Measurements from ENCODE around the gene ADAT3.

The ADAT3 gene

GRCh38 chr19:1942934-1943555 lies 37.8 kb downstream of the ADAT3 start:
- TF ChIP-seq, protein P1, sequence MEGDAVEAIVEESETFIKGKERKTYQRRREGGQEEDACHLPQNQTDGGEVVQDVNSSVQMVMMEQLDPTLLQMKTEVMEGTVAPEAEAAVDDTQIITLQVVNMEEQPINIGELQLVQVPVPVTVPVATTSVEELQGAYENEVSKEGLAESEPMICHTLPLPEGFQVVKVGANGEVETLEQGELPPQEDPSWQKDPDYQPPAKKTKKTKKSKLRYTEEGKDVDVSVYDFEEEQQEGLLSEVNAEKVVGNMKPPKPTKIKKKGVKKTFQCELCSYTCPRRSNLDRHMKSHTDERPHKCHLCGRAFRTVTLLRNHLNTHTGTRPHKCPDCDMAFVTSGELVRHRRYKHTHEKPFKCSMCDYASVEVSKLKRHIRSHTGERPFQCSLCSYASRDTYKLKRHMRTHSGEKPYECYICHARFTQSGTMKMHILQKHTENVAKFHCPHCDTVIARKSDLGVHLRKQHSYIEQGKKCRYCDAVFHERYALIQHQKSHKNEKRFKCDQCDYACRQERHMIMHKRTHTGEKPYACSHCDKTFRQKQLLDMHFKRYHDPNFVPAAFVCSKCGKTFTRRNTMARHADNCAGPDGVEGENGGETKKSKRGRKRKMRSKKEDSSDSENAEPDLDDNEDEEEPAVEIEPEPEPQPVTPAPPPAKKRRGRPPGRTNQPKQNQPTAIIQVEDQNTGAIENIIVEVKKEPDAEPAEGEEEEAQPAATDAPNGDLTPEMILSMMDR (IDR thresholded peaks at IDR 0.05; ENCODE audit: borderline replicate concordance, control extremely low read depth, extremely low read depth, insufficient read depth, missing control alignments), result no peak
- DNase-seq (ENCODE audit: low spot score), result no peak
- in situ Hi-C loops (cut with MboI; ENCODE audit: low sequenced_read_pairs, unreplicated experiment), result no loop called here

DNA sequence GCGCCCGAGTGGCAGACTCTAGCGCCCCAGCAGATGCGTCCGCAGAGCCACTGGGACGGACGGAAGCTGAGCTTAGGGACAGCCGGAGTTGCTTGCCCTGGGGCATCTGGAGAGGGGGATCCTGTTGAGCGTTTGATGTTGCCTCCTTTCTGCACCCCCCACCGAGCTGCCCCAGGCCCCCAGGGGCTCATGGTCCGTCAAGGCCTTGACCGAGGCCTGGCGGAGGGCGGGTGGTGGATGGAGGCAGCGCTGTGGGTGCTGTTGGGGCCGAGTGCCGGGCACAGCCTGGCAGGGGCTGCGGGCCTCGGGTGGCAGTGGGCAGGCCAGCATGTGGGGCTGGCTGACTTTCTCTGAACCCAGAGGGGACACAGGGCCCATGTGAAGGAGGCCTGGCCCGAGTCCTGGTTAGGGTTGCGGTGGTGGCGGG lies 38.5 kb downstream of the ADAT3 start:
- DNase-seq (ENCODE audit: low spot score), result no peak
- TF ChIP-seq, protein P1 (IDR thresholded peaks at IDR 0.05; ENCODE audit: borderline replicate concordance, control extremely low read depth, extremely low read depth, insufficient read depth, missing control alignments), result no peak
- in situ Hi-C loops (cut with MboI; ENCODE audit: low sequenced_read_pairs, unreplicated experiment), result no loop called here

DNA sequence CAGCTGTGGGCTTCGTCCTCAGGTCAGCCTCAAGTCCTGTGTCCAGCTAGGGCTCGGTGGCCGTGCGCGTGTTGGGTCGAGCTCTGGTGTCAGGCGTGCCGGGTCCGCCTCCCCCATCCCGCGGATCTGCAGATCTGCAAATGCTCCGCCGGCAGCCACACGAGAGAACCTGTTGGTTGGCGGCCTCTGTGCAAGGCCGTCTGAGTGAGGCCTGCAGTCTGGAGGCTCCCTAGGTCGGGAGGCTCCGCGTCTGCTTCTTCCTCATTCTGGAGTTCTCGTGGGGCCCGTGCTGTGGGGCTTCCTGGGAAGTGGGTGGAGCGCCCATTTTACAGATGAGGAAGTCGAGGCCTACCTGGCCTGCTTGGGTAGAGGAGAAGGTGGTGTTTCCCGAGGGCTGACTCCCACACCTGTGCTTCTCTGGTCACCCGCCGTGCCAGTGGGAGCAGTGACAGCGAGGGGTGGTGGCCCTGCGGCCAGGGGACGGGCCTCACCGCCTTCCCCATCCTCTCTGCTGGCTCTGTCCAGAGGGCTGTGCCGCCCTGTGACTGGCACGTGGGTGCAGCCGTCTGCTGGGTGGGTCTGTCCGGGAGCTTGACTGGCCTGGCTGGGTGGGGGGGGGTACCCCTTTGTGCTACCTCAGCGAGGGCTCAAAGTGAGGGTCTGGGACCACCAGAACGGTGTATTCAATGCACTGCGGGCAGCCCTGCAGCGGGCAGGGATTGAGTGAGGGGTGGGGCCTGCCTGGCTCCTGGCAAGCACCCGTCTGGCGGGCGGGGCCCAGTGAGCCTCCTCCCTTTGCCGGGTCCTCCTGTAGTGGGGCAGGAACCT lies 39.1 kb downstream of the ADAT3 start:
- in situ Hi-C loops (cut with MboI; ENCODE audit: low sequenced_read_pairs, unreplicated experiment), result no loop called here
- TF ChIP-seq, protein P1 (IDR thresholded peaks at IDR 0.05; ENCODE audit: borderline replicate concordance, control extremely low read depth, extremely low read depth, insufficient read depth, missing control alignments), result no peak
- DNase-seq (ENCODE audit: low spot score), result no peak

DNA sequence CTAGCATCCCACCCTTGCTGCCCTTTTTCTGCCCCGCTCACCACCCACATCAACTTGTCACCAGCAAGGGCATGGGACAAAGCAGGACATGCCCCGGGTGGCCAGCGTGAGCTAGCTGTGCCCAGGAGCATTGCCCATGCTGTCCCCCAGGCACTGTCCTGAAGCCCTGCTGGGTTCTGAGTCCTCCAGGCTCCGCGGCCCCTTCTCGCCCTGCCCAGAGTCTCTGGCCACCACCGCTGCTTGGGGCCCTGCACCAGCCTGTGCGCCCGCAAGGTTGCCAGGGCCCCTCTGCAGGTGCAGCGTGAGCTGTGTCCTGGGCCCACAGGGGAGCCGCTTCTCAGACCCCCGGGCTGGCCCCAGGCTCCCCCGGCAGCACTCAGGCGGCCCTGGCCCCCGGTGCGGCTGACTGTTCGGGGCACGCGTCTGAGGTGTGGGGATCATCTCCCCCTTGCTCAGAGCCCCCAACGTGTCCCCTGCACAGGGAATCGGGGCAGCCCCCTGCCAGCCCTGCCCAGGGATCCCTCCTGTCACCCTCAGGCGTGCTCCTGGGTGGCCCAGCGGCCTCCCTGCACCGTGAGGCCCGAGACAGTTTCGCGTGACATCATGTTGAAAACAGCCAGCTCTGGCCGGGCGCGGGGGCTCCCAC lies 39.8 kb downstream of the ADAT3 start:
- no peak for DNase-seq (ENCODE audit: low spot score)
- TF ChIP-seq, protein P1 (IDR thresholded peaks at IDR 0.05; ENCODE audit: borderline replicate concordance, control extremely low read depth, extremely low read depth, insufficient read depth, missing control alignments), result no peak
- in situ Hi-C loops (cut with MboI; ENCODE audit: low sequenced_read_pairs, unreplicated experiment), result no loop called here

GRCh38 chr19:1945899-1946298 lies 40.7 kb downstream of the ADAT3 start:
- in situ Hi-C loops (cut with MboI; ENCODE audit: low sequenced_read_pairs, unreplicated experiment), result no loop called here
- TF ChIP-seq, protein P1 (IDR thresholded peaks at IDR 0.05; ENCODE audit: borderline replicate concordance, control extremely low read depth, extremely low read depth, insufficient read depth, missing control alignments), result peak; percentile 31
- no peak for DNase-seq (ENCODE audit: low spot score)

GRCh38 chr19:1947651-1948209 lies 42.5 kb downstream of the ADAT3 start:
- DNase-seq (ENCODE audit: low spot score), result no peak
- in situ Hi-C loops (cut with MboI; ENCODE audit: low sequenced_read_pairs, unreplicated experiment), result no loop called here
- TF ChIP-seq, protein P1 (IDR thresholded peaks at IDR 0.05; ENCODE audit: borderline replicate concordance, control extremely low read depth, extremely low read depth, insufficient read depth, missing control alignments), result no peak
